ENCODE data around the gene UBA1.

DNA sequence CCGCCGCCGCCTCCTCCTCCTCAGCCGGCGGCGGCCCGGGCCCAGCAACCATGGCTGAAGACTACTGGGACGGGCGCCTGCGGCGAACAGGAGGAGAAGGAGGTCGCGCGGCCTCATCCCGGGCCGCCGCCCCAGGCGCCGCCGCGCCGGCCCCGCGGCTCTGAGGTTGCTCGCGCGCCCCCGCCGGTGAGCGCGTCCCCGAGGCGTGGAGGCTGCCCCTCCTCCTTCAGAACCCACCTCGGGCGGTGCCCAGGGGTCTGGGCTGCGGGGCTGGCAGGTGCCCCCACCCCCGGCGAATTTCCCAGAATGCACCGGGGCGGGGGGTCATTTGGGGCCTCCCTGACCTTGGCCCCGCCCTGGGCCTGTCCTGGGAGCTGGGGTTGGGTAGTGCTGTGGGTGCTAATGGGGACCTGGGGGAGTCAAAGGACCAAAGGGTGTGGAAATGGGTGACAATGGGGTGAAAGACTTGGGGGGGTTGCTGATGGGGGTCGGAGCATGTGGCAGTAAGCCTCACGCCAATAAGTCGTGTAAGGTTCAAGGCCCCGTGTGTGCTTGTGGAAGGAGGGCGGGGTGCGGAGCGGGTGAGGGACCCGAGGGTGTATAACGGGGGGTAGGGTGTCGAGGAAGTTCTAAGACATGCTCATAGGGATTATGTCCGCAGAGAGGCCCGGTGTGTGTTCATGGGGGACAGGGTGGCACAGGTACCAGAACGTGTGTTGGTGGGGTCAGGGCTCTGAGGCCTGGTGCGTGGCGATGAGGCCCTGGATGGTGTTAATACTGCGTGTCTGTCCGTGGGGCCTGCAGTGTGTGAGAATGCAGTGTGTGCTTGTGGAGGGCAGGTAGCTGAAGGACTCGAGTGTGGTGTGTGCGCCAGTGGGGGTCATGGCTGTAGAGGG, 25.5 kb downstream of the UBA1 start:
- TF ChIP-seq EZH2 (IDR thresholded peaks at IDR 0.05) (no peak), POLR2AphosphoS5 (IDR thresholded peaks at IDR 0.05; ENCODE audit: borderline replicate concordance, low read depth, low read length) (no peak), FOXP2 (optimal IDR thresholded peaks at IDR 0.05; ENCODE audit: control extremely low read depth, extremely low read length, insufficient read depth) (no peak)

All from SK-N-MC (cell line).